Liver (tissue), 3 donors: Measurements from ENCODE around the gene MELTF.

Experiments
- CTCF ChIP-seq: fragments of 150-350 bp; IDR thresholded peaks from 2 replicates; pipeline ENCODE4 v1.5.1; 2017; ENCODE audit warnings: improper control_type of control experiment, low read depth, low read length; ENCODE audit not compliant: missing input control
- NR2F2 ChIP-seq: IDR thresholded peaks from 2 replicates; pipeline ENCODE4 v1.6.1; 2016; ENCODE audit warnings: antibody characterized with exemption
- RAD21 ChIP-seq, 2 donors: IDR thresholded peaks; 2 replicates each; pipeline ENCODE4 v1.6.1; 2016; ENCODE audit warnings: antibody characterized with exemption in 2 of 2, mild to moderate bottlenecking in 2 of 2
- donor health status: healthy.
- donor health status: healthy.

- TF ChIP-seq CTCF (no peak), NR2F2 (no peak), RAD21 (IDR thresholded peaks at IDR 0.05) (no peak)
Measured at GRCh38 chr3:196967412-196968232, 62.0 kb downstream of the MELTF start.
